Measurements from ENCODE around the gene PGA4. TPM values are rescaled to one million over a fixed set of nuclear protein-coding genes. Genes with fewer than 3 reads are reported as not detected.
"Not testable (repeated sequence)": the region's sequence is repeated elsewhere in the genome, so short reads cannot be mapped to it uniquely, and the experiment has no call there.

The PGA4 gene
- total RNA-seq, 1 donor from 2014 or later = not detected

- H3K4me3 ChIP-seq (ENCODE audit: low read depth, low read length); H3K27me3 ChIP-seq (ENCODE audit: control insufficient read depth, insufficient read depth, low read length); H3K36me3 ChIP-seq (ENCODE audit: control insufficient read depth, insufficient read depth, low read length); DNase-seq (ENCODE audit: low read depth): not testable (repeated sequence)
These were observed 28.9 kb downstream of the PGA4 start for GRCh38 chr11:61250796-61251765.

GRCh38 chr11:61252332-61252731 lies 30.2 kb downstream of the PGA4 start:
- not testable (repeated sequence) for H3K36me3 ChIP-seq (ENCODE audit: control insufficient read depth, insufficient read depth, low read length); H3K27me3 ChIP-seq (ENCODE audit: control insufficient read depth, insufficient read depth, low read length); DNase-seq (ENCODE audit: low read depth); H3K4me3 ChIP-seq (ENCODE audit: low read depth, low read length)

GRCh38 chr11:61254403-61255025 lies 32.4 kb downstream of the PGA4 start:
- peak; percentile 9 for DNase-seq (ENCODE audit: low read depth)
- TF ChIP-seq CTCF (IDR thresholded peaks at IDR 0.05; ENCODE audit: insufficient read depth, low read length, poor library complexity, severe bottlenecking) = peak; percentile 96
- Histone ChIP-seq H3K27me3 (ENCODE audit: control insufficient read depth, insufficient read depth, low read length) (no peaks in the 10 kb centered on the region), H3K4me3 (ENCODE audit: low read depth, low read length) (no peak overlapping the region), H3K36me3 (ENCODE audit: control insufficient read depth, insufficient read depth, low read length) (no peaks in the 10 kb centered on the region)

- Histone ChIP-seq H3K27me3 (ENCODE audit: control insufficient read depth, insufficient read depth, low read length) (no peaks in the 10 kb centered on the region), H3K36me3 (ENCODE audit: control insufficient read depth, insufficient read depth, low read length) (no peaks in the 10 kb centered on the region), H3K4me3 (ENCODE audit: low read depth, low read length) (no peak overlapping the region)
- DNase-seq (ENCODE audit: low read depth) = no peak
- TF ChIP-seq CTCF (IDR thresholded peaks at IDR 0.05; ENCODE audit: insufficient read depth, low read length, poor library complexity, severe bottlenecking) = no peak
These were observed 34.7 kb downstream of the PGA4 start for GRCh38 chr11:61256710-61257482.

- no peaks in the 10 kb centered on the region for H3K36me3 ChIP-seq (ENCODE audit: control insufficient read depth, insufficient read depth, low read length)
- no peak overlapping the region for H3K4me3 ChIP-seq (ENCODE audit: low read depth, low read length)
- no peaks in the 10 kb centered on the region for H3K27me3 ChIP-seq (ENCODE audit: control insufficient read depth, insufficient read depth, low read length)
- DNase-seq (ENCODE audit: low read depth) = no peak
- TF ChIP-seq CTCF (IDR thresholded peaks at IDR 0.05; ENCODE audit: insufficient read depth, low read length, poor library complexity, severe bottlenecking) = no peak
These were observed 36.4 kb downstream of the PGA4 start for GRCh38 chr11:61258546-61258945.

DNA sequence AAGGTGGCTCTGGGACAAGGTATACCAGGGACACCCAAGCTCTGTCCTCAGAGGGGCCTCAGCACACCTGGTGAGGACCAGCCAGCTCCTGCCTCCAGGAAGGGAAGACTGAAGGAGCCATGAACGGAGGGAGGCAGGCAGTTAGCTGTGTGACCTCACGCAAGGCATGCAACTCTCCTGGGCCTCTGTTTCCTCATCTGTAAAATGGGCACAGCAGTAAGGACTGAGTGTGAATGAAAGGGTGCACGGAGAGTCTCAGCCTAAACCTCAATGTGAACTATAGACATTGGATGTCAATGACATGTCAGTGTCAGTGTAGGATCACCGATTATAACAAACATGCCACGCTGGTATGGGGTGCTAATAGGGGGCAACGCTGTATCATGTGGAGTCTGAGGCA lies 37.2 kb downstream of the PGA4 start:
- Histone ChIP-seq H3K4me3 (ENCODE audit: low read depth, low read length) (no peak overlapping the region), H3K36me3 (ENCODE audit: control insufficient read depth, insufficient read depth, low read length) (no peaks in the 10 kb centered on the region), H3K27me3 (ENCODE audit: control insufficient read depth, insufficient read depth, low read length) (no peaks in the 10 kb centered on the region)
- TF ChIP-seq CTCF (IDR thresholded peaks at IDR 0.05; ENCODE audit: insufficient read depth, low read length, poor library complexity, severe bottlenecking) = no peak
- no peak for DNase-seq (ENCODE audit: low read depth)
